Ovary (tissue), 9 donors: ENCODE measurements around the gene CMTM4. TPM values are rescaled to one million over a fixed set of nuclear protein-coding genes. Genes with fewer than 3 reads are reported as not detected.

Experiments
- DNase-seq, 5 donors: peaks; one replicate each; pipeline ENCODE4 v3.0.0-alpha.2; 2019 to 2020
- H3K27ac ChIP-seq, 2 donors: fragments of 200-600 bp; one replicate each; pipeline versions ENCODE4 v1.5.1 to v1.8.0; 2019 to 2022
- H3K27me3 ChIP-seq: fragments of 200-600 bp; one replicate; pipeline ENCODE4 v1.8.0; 2022
- H3K36me3 ChIP-seq: fragments of 200-600 bp; sonication (generic); one replicate; pipeline ENCODE4 v1.5.1; 2019
- H3K4me1 ChIP-seq: one replicate; pipeline ENCODE4 v1.8.1; 2013; ENCODE audit warnings: mild to moderate bottlenecking, moderate library complexity; ENCODE audit not compliant: insufficient read depth
- H3K4me3 ChIP-seq: fragments of 200-600 bp; sonication (generic); one replicate; pipeline ENCODE4 v1.5.1; 2017
- H3K9me3 ChIP-seq, 2 donors: fragments of 200-600 bp in 1 of 2; sonication (generic) in 1 of 2; one replicate each; pipeline versions ENCODE4 v1.5.1 to v1.8.1; 2013 to 2019; ENCODE audit warnings: mild to moderate bottlenecking in 1 of 2, moderate library complexity in 1 of 2
- EP300 ChIP-seq: sonication (generic); formaldehyde crosslinking; IDR thresholded peaks from one replicate; pipeline ENCODE4 v1.6.1; 2017; ENCODE audit warnings: antibody characterized with exemption
- POLR2A ChIP-seq: fragments of 450-650 bp; IDR thresholded peaks from one replicate; pipeline ENCODE4 v1.6.1; 2017; ENCODE audit warnings: antibody characterized with exemption, mild to moderate bottlenecking, moderate library complexity
- WGBS, 3 donors: extraction: QIAGEN DNeasy Blood & Tissue Kit in 1 of 3; methylation state at CpG; one replicate each; pipeline versions ENCODE4 v1.1.5 to v1.1.7; 2013 to 2017; 5-methylcytosine and 5-hydroxymethylcytosine counted together
- intact Hi-C, 4 donors: fragments of 100-400 bp; cut with DNase I; formaldehyde crosslinking; loops; one replicate each; pipeline versions ENCODE4 v1.11.0 to v1.15.1; 2022 to 2023
- polyA plus RNA-seq, 2 donors: library from polyadenylated mRNA; stranded (reverse); fragments of 200-250 nt in 1 of 2; fragments of 350-450 nt in 1 of 2; fragmentation: Illumina TruSeq in 1 of 2; extraction: RNeasy Lipid Tissue Mini Kit (QIAGEN cat#74804) in 1 of 2; gene quantifications; one replicate each; pipeline ENCODE4 v1.2.3, GENCODE V29; 2013 to 2014
- total RNA-seq, 7 donors: library from RNA; depleted of rRNA in 2 of 7; stranded (reverse); fragments of >200 nt in 2 of 7; fragmentation: NEBNext Ultra II Directional in 3 of 7; extraction: Animal tissue kit (Norgen Biotek cat#: 25700) in 3 of 7; gene quantifications; one replicate each; pipeline versions ENCODE4 v1.1.0 to v1.2.4, GENCODE V29; 2016 to 2023
- TF ChIP-seq, protein P1 (sequence below), 3 donors: fragments of 450-650 bp in 2 of 3; fragments of 200-600 bp in 1 of 3; IDR thresholded peaks; one replicate each; pipeline versions ENCODE4 v1.5.1 to v1.8.0; 2016 to 2022; ENCODE audit warnings: antibody characterized with exemption in 3 of 3, mild to moderate bottlenecking in 1 of 3
- donor health status: DM: no; HTN: no; CAD: no; lungs with moderate emphysema.
- donor health status: DM: no; HTN: no; CAD: no.
- donor health status: Bipolar disorder and iron deficiency.
- donor health status: DM: yes; HTN: yes; CAD: no.
- donor health status: DM: no; HTN: no; CAD: no.
- donor health status: DM: yes; HTN: yes; CAD: no.

The CMTM4 gene
- total and polyA plus RNA-seq, 9 donors = 5.4 to 47.1 (median 13.1) TPM

DNA sequence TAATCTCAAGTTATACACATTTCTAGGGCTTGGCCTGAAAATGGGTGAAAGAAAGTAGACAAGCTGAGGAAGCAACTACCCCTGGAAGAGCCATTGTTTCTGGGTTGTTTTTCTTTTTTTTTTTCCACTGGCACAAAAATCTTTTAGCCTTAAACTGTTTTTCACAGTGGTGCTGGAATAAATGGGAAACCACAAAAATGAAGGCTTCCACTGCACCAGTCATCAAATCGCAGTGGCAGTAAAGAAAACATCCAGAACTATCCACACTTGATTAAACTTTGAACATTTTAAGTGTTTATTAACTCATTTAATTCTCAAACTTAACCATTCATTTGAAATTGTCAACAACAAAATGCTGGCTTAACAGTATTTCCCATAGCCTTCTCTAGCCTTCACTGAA lies 14.3 kb downstream of the CMTM4 start:
- no peak for DNase-seq
- H3K36me3 ChIP-seq = no peaks in the 10 kb centered on the region
- intact Hi-C loops = no loop called here
- no peak overlapping the region for H3K27ac ChIP-seq
- no peaks in the 10 kb centered on the region for H3K27me3 ChIP-seq
- H3K9me3 ChIP-seq = no peaks in the 10 kb centered on the region
- H3K4me3 ChIP-seq = no peak overlapping the region
- H3K4me1 ChIP-seq = no peaks in the 10 kb centered on the region
- 43 to 59% (median 52%) methylated on average over 1 of the region's 1 CpG for WGBS, 3 donors
- TF ChIP-seq EP300 = no peak
- TF ChIP-seq, protein P1, sequence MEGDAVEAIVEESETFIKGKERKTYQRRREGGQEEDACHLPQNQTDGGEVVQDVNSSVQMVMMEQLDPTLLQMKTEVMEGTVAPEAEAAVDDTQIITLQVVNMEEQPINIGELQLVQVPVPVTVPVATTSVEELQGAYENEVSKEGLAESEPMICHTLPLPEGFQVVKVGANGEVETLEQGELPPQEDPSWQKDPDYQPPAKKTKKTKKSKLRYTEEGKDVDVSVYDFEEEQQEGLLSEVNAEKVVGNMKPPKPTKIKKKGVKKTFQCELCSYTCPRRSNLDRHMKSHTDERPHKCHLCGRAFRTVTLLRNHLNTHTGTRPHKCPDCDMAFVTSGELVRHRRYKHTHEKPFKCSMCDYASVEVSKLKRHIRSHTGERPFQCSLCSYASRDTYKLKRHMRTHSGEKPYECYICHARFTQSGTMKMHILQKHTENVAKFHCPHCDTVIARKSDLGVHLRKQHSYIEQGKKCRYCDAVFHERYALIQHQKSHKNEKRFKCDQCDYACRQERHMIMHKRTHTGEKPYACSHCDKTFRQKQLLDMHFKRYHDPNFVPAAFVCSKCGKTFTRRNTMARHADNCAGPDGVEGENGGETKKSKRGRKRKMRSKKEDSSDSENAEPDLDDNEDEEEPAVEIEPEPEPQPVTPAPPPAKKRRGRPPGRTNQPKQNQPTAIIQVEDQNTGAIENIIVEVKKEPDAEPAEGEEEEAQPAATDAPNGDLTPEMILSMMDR (IDR thresholded peaks at IDR 0.05) = no peak

DNA sequence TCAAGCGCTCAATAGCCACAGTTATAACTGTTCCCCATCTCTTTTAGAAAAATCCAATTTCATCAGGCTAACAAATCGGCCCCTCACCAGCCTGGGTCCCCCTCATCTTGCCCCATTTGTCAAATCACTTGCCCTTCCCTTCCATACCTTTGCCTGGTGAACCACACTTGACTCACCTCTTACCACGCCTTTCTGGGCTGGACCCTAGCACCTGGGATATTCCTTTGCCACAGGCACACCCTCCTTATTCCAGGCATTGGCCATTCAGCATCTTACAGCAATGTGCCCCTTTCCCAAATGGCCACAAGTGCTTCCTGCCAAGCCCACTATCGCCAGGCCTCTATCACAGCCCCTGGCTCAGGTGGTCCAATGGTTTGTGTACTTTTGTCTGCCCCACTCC lies 14.9 kb downstream of the CMTM4 start:
- Histone ChIP-seq H3K9me3 (no peaks in the 10 kb centered on the region), H3K27me3 (no peaks in the 10 kb centered on the region), H3K4me3 (no peak overlapping the region), H3K4me1 (no peaks in the 10 kb centered on the region), H3K36me3 (no peaks in the 10 kb centered on the region), H3K27ac (no peak overlapping the region)
- DNase-seq = no peak
- WGBS, 3 donors = 95 to 98% (median 96%) methylated on average over 4 of the region's 4 CpGs
- TF ChIP-seq POLR2A (no peak), EP300 (no peak)
- intact Hi-C loops = no loop called here

DNA sequence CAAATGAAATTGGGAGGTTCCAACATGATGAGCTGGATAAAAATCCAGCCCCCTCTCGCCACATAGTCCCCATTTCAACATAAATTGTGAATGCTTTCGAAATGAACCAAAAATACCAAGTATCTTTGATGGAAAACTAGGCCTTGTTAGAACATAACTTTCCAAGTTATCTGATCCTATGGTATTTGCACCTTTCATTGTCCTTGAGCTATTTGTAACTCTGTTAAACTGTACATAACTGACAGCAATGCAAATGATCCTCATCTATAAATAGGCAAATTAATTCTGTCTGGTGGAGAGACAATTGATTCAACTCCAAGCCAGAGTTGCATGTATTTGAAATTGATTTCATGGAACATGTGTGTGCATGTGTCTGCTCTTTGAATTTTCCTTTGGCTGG lies 18.2 kb downstream of the CMTM4 start:
- intact Hi-C loops = no loop called here
- Histone ChIP-seq H3K27me3 (no peaks in the 10 kb centered on the region), H3K36me3 (no peaks in the 10 kb centered on the region), H3K4me3 (no peak overlapping the region), H3K9me3 (no peaks in the 10 kb centered on the region), H3K4me1 (no peaks in the 10 kb centered on the region), H3K27ac (no peak overlapping the region)
- WGBS, 3 donors = 86 to 94% (median 93%) methylated on average over 2 of the region's 2 CpGs
- DNase-seq = no peak
- TF ChIP-seq POLR2A = no peak
- no peak for TF ChIP-seq EP300
- TF ChIP-seq, protein P1 (IDR thresholded peaks at IDR 0.05) = no peak

DNA sequence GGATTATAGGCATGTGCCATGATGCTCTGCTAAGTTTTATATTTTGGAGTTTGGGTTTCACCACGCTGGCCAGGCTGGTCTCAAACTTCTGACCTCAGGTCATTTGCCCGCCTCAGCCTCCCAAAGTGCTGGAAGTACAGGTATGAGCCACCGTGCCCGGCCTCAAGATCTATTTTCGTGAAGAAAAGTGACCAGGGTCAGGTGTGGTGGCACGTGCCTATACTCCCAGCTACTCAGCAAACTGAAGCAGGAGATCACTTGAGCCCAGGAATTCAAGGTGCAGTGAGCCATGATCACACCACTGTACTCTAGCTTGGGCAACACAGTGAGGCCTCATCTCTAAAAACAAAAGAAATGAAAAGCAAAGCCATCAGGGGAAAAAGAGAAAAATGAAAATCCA lies 18.7 kb downstream of the CMTM4 start:
- intact Hi-C loops = no loop called here
- TF ChIP-seq POLR2A (no peak), EP300 (no peak)
- TF ChIP-seq, protein P1 (IDR thresholded peaks at IDR 0.05) = no peak
- Histone ChIP-seq H3K4me3 (no peak overlapping the region), H3K4me1 (no peaks in the 10 kb centered on the region), H3K27ac (no peak overlapping the region), H3K9me3 (no peaks in the 10 kb centered on the region), H3K27me3 (no peaks in the 10 kb centered on the region), H3K36me3 (no peaks in the 10 kb centered on the region)
- no peak for DNase-seq
- WGBS, 3 donors = 95 to 99% (median 97%) methylated on average over 6 of the region's 6 CpGs

DNA sequence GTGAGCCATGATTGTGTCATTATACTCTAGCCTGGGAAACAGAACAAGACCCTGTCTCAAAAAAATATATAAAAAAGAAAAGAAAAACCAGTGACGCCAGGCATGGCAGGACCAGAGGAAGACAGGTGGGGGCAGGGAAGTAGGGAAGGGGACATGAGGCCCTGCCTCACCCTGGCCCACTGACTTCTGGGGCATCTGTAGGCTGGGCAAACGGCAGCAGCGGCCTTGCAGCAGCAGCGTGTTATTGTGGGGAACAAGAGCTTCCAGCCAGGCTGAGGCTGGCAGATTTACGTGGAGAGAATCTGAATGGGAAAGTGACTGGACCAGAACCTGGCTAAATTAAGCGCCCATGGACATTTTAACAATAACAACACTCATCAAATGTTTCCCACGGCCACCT lies 19.4 kb downstream of the CMTM4 start:
- TF ChIP-seq EP300 (no peak), POLR2A (no peak)
- TF ChIP-seq, protein P1 (IDR thresholded peaks at IDR 0.05) = no peak
- Histone ChIP-seq H3K27me3 (no peaks in the 10 kb centered on the region), H3K4me3 (no peak overlapping the region), H3K4me1 (no peaks in the 10 kb centered on the region), H3K9me3 (no peaks in the 10 kb centered on the region), H3K36me3 (no peaks in the 10 kb centered on the region), H3K27ac (no peak overlapping the region)
- intact Hi-C loops = no loop called here
- 88 to 91% (median 89%) methylated on average over 7 of the region's 7 CpGs for WGBS, 3 donors
- no peak for DNase-seq
